ENCODE data around the gene DHX58.

- TF ChIP-seq, protein P1, sequence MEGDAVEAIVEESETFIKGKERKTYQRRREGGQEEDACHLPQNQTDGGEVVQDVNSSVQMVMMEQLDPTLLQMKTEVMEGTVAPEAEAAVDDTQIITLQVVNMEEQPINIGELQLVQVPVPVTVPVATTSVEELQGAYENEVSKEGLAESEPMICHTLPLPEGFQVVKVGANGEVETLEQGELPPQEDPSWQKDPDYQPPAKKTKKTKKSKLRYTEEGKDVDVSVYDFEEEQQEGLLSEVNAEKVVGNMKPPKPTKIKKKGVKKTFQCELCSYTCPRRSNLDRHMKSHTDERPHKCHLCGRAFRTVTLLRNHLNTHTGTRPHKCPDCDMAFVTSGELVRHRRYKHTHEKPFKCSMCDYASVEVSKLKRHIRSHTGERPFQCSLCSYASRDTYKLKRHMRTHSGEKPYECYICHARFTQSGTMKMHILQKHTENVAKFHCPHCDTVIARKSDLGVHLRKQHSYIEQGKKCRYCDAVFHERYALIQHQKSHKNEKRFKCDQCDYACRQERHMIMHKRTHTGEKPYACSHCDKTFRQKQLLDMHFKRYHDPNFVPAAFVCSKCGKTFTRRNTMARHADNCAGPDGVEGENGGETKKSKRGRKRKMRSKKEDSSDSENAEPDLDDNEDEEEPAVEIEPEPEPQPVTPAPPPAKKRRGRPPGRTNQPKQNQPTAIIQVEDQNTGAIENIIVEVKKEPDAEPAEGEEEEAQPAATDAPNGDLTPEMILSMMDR (conservative IDR thresholded peaks at IDR 0.05 in 1 of 2, IDR thresholded peaks at IDR 0.05 in 1 of 2; ENCODE audit: extremely low read depth in 1 of 2, insufficient read depth in 1 of 2, low read depth in 1 of 2, low read length in 2 of 2) = no peak
- no peak for TF ChIP-seq EZH2 (IDR thresholded peaks at IDR 0.05; ENCODE audit: borderline replicate concordance, low read length)
These were observed 24.5 kb downstream of the DHX58 start for GRCh38 chr17:42087736-42088705.

Data from mammary epithelial cell (primary cell).